HFFc6 (cell line): ENCODE measurements around the gene MAST4. TPM values are rescaled to one million over a fixed set of nuclear protein-coding genes. Genes with fewer than 3 reads are reported as not detected.

Source experiments
- DNase-seq: peaks from one replicate; pipeline ENCODE4 v3.0.0-alpha.2; 2018
- H3K27ac Mint-ChIP-seq: 2 replicates; pipeline ENCODE4 v1.8.0; 2020; ENCODE audit warnings: mild to moderate bottlenecking, mixed read lengths
- H3K27me3 Mint-ChIP-seq: 2 replicates; pipeline ENCODE4 v1.8.0; 2021; ENCODE audit warnings: mild to moderate bottlenecking, moderate library complexity, mixed read lengths; ENCODE audit not compliant: insufficient read depth
- H3K36me3 Mint-ChIP-seq: 2 replicates; pipeline ENCODE4 v1.8.0; 2021; ENCODE audit warnings: low read depth, mixed read lengths
- H3K4me1 Mint-ChIP-seq: 2 replicates; pipeline ENCODE4 v1.8.0; 2020; ENCODE audit warnings: low read depth, mixed read lengths
- H3K4me3 Mint-ChIP-seq: 2 replicates; pipeline ENCODE4 v1.8.0; 2020; ENCODE audit warnings: mild to moderate bottlenecking, moderate library complexity, mixed read lengths
- H3K9me3 Mint-ChIP-seq: 2 replicates; pipeline ENCODE4 v1.8.0; 2020; ENCODE audit warnings: mild to moderate bottlenecking, mixed read lengths
- total RNA-seq, 6 experiments: library from RNA; stranded (reverse); fragmentation: NEBNext Ultra II Directional; extraction: Animal tissue kit (Norgen Biotek cat#: 25700); gene quantifications; 2 replicates in 1 of 6; 3 replicates in 5 of 6; pipeline ENCODE4 v1.2.3, GENCODE V29; 2021
- TF ChIP-seq, protein P1 (sequence below): fragments of 200-600 bp; sonication (generic); IDR thresholded peaks from 2 replicates; pipeline ENCODE4 v1.5.0; 2021; ENCODE audit warnings: antibody characterized with exemption, mild to moderate bottlenecking

The MAST4 gene
- total RNA-seq, 6 experiments from 2014 or later: 3.0 to 5.6 (median 3.9) TPM

DNA sequence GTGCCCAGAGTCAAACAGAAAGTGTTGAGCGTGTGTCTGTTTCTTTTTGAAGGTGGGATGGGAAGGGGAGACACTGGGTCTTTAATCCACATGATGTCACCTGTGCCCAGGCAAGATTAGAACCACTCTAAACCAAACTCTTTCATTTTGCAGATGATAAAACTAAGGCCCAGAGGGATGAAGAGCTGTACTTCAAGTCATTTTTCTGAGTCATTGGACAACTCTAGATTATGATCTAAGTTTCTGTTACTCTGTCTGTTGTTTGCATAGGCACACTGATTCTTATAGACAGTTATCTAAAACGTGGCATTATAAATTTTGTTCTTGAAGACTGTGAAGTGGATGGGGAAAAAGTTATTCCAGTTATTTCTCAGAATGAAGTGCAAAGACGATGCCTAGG is 48.8 kb downstream of the MAST4 start:
- no peak overlapping the region for H3K27ac Mint-ChIP-seq
- H3K4me1 Mint-ChIP-seq: no peaks in the 10 kb centered on the region
- no peaks in the 10 kb centered on the region for H3K36me3 Mint-ChIP-seq
- DNase-seq: no peak
- H3K27me3 Mint-ChIP-seq: peaks cover 3% of the 10 kb centered on the region; the same call in 1 of the 2 replicates
- H3K9me3 Mint-ChIP-seq: no peaks in the 10 kb centered on the region; the same call in 1 of the 2 replicates
- TF ChIP-seq, protein P1, sequence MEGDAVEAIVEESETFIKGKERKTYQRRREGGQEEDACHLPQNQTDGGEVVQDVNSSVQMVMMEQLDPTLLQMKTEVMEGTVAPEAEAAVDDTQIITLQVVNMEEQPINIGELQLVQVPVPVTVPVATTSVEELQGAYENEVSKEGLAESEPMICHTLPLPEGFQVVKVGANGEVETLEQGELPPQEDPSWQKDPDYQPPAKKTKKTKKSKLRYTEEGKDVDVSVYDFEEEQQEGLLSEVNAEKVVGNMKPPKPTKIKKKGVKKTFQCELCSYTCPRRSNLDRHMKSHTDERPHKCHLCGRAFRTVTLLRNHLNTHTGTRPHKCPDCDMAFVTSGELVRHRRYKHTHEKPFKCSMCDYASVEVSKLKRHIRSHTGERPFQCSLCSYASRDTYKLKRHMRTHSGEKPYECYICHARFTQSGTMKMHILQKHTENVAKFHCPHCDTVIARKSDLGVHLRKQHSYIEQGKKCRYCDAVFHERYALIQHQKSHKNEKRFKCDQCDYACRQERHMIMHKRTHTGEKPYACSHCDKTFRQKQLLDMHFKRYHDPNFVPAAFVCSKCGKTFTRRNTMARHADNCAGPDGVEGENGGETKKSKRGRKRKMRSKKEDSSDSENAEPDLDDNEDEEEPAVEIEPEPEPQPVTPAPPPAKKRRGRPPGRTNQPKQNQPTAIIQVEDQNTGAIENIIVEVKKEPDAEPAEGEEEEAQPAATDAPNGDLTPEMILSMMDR: no peak
- no peak overlapping the region for H3K4me3 Mint-ChIP-seq

DNA sequence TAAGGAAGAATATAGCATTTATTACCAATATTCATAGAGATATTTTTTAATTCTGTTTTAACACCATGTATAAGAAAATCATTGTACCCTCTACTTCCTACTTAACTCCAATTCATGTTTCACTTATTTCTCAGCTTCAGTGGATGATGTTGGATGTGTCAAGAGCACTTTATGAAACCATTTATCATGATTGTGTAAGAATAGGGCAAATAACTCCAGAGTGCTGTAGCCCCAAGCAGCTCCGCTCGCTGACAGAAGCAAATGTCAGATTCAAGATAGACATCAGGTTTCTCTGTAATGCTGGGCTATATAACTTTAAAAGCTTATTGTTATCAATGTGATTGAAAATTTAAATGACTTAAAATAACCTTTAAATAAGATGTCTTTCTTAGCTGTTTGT is 50.4 kb downstream of the MAST4 start:
- no peak overlapping the region for H3K27ac Mint-ChIP-seq
- TF ChIP-seq, protein P1: no peak
- no peaks in the 10 kb centered on the region; the same call in 1 of the 2 replicates for H3K9me3 Mint-ChIP-seq
- H3K4me3 Mint-ChIP-seq: no peak overlapping the region
- H3K4me1 Mint-ChIP-seq: no peaks in the 10 kb centered on the region
- no peak for DNase-seq
- H3K36me3 Mint-ChIP-seq: no peaks in the 10 kb centered on the region
- H3K27me3 Mint-ChIP-seq: peaks cover 3% of the 10 kb centered on the region; the same call in 1 of the 2 replicates

DNA sequence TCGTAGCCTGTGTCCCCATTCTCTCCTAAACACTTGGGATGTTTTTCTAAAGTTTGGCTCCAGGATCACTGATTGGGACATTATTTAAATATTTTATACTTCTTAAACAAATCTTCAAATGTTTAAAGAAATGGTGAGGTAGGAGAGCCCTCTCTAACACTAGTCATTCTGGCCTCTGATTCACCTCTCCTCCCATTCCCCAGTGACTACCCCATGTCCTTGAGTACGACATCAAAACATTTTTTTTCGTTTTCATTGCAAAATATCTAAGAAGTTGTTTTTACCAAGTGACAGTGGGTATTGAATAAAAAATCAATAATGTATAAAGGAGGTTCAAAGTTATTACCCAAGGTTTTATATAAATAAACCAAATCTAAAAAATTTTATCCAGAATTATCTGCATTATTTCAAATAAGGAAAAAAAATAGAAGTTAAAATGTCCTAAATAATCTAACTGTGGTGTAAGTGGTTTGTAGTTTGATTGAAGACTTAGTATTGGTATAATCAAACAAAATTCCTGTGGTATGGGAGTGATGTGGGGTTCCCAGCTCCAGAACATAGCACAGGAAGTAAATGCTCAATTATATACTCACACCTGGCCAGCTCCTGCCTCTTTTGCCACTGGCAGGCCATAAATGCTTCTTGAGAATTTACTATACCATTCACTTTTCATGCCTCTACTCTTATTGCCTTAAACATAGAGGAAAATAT is 51.1 kb downstream of the MAST4 start:
- Mint-ChIP-seq H3K27me3 (peaks cover under 1% of the 10 kb centered on the region; the same call in 1 of the 2 replicates), H3K9me3 (no peaks in the 10 kb centered on the region; the same call in 1 of the 2 replicates), H3K36me3 (no peaks in the 10 kb centered on the region), H3K4me3 (no peak overlapping the region), H3K4me1 (no peaks in the 10 kb centered on the region), H3K27ac (no peak overlapping the region)
- DNase-seq: no peak
- TF ChIP-seq, protein P1: no peak

DNA sequence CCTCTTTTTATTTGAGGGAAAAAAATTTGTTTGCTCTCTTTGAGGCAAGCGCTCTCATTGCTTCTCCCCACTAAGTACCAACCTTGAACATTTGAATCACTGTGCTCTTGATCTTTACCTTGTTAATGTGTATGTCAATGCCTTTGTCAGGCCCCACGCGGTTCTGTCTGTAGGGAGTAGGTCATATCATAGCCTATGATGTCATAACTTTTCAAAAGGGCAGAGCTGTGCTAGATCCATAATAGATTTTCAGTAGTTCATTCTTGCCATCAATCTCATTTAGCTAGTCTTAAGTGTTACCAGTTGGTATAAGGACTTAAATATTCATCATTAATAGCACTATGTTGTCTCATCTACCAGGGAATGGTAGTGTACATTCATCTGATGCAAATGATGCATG is 56.6 kb downstream of the MAST4 start:
- TF ChIP-seq, protein P1: no peak
- H3K9me3 Mint-ChIP-seq: no peaks in the 10 kb centered on the region; the same call in 1 of the 2 replicates
- H3K27me3 Mint-ChIP-seq: no peaks in the 10 kb centered on the region; the same call in 1 of the 2 replicates
- no peak for DNase-seq
- no peaks in the 10 kb centered on the region for H3K36me3 Mint-ChIP-seq
- no peaks in the 10 kb centered on the region for H3K4me1 Mint-ChIP-seq
- H3K4me3 Mint-ChIP-seq: no peak overlapping the region
- H3K27ac Mint-ChIP-seq: no peak overlapping the region

DNA sequence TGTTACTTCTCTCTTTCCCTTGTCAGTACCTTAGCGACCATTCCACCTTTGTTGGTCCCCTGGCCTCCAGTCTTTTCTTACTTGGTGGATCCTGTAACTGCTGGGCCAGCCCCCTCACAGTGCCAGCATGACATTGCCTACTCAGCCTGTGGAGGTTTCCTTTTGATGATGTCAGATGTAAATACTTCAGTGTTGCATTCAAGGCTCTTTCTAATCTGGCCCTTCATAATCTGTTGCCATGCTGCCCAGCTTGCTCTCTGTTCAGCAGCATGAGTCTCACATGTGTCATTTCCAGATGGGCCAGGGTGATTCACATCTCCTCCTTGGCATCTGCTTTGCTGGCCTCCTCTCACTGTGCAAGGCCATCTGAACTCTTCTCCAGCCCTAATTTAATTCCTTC is 57.1 kb downstream of the MAST4 start:
- H3K4me1 Mint-ChIP-seq: no peaks in the 10 kb centered on the region
- no peak overlapping the region for H3K27ac Mint-ChIP-seq
- no peaks in the 10 kb centered on the region for H3K36me3 Mint-ChIP-seq
- peak; percentile 22 for DNase-seq
- H3K4me3 Mint-ChIP-seq: no peak overlapping the region
- TF ChIP-seq, protein P1: no peak
- H3K27me3 Mint-ChIP-seq: no peaks in the 10 kb centered on the region; the same call in 1 of the 2 replicates
- no peaks in the 10 kb centered on the region for H3K9me3 Mint-ChIP-seq
